Measurements from ENCODE around the gene RNF19B.

RNF19B gene

GRCh38 chr1:32984455-32985171, 20.0 kb upstream of the RNF19B start:
- TF ChIP-seq CTCF (IDR thresholded peaks at IDR 0.05; ENCODE audit: low read length, missing control alignments) = no peak
- DNase-seq (ENCODE audit: low read depth) = peak; percentile 50
- no peak overlapping the region for H3K4me3 ChIP-seq (replicated peaks; ENCODE audit: low read depth, low read length)

- peak; percentile 33 for DNase-seq (ENCODE audit: low read depth)
- TF ChIP-seq CTCF (IDR thresholded peaks at IDR 0.05; ENCODE audit: low read length, missing control alignments) = no peak
- H3K4me3 ChIP-seq (replicated peaks; ENCODE audit: low read depth, low read length) = no peak overlapping the region
Observed at GRCh38 chr1:32984090-32984454, 19.5 kb upstream of the RNF19B start.

- no peak for TF ChIP-seq CTCF (IDR thresholded peaks at IDR 0.05; ENCODE audit: low read length, missing control alignments)
- no peak overlapping the region for H3K4me3 ChIP-seq (replicated peaks; ENCODE audit: low read depth, low read length)
Observed at GRCh38 chr1:32983020-32983419, 18.4 kb upstream of the RNF19B start.

GRCh38 chr1:32981003-32981901, 16.6 kb upstream of the RNF19B start:
- H3K4me3 ChIP-seq (replicated peaks; ENCODE audit: low read depth, low read length) = no peak overlapping the region
- DNase-seq (ENCODE audit: low read depth) = peak; percentile 93
- no peak for TF ChIP-seq CTCF (IDR thresholded peaks at IDR 0.05; ENCODE audit: low read length, missing control alignments)

More at GRCh38 chr1:32983020-32983419, 18.4 kb upstream of the RNF19B start:
- no peak for DNase-seq (ENCODE audit: low read depth)

- no peak overlapping the region for H3K4me3 ChIP-seq (replicated peaks; ENCODE audit: low read depth, low read length)
- no peak for DNase-seq (ENCODE audit: low read depth)
- TF ChIP-seq CTCF (IDR thresholded peaks at IDR 0.05; ENCODE audit: low read length, missing control alignments) = no peak
Observed at GRCh38 chr1:32980080-32980479, 15.5 kb upstream of the RNF19B start.

GRCh38 chr1:32978854-32979253, 14.2 kb upstream of the RNF19B start:
- DNase-seq (ENCODE audit: low read depth) = no peak
- TF ChIP-seq CTCF (IDR thresholded peaks at IDR 0.05; ENCODE audit: low read length, missing control alignments) = no peak

More at GRCh38 chr1:32978854-32979253, 14.2 kb upstream of the RNF19B start:
- H3K4me3 ChIP-seq (replicated peaks; ENCODE audit: low read depth, low read length) = no peak overlapping the region
